ENCODE results near the gene PDCD2L. TPM values are rescaled to one million over a fixed set of nuclear protein-coding genes. Genes with fewer than 3 reads are reported as not detected.

PDCD2L gene
- polyA plus RNA-seq, 1 of the 3 experiments (the other 2 are of a cell fraction): 20.8 TPM

DNA sequence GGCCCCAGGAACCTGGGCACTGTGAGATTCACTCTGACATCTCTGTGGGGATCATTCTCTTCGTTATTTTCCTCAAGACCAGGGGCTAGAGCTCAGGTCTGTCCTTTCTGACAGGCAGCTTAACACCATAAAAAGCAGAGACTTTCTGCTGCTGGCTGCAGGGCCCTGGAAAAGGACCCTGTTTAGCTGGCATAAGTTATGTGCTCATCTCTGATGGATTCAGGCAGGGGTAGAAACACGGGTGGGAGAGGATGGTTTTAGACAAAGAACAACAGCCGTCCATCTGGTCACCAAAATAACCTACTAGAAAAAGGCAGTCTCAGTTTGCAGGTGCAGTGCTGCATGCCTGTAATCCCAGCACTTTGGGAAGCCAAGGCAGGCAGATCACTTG is 41.5 kb upstream of the PDCD2L start:
- CTCF ChIA-PET: interaction anchor here (1.1 kb wide), 1 partner anchor 16 kb away, joined by 3 read pairs; no protein-coding TSS in a partner anchor
- H2AFZ ChIP-seq (ENCODE audit: low read depth): no peak overlapping the region
- TF ChIP-seq TEAD4 (IDR thresholded peaks at IDR 0.05; ENCODE audit: borderline replicate concordance, insufficient read depth) (no peak), MXI1 (IDR thresholded peaks at IDR 0.05; ENCODE audit: low read depth, low read length) (no peak), YY1 (IDR thresholded peaks at IDR 0.05; ENCODE audit: low read depth) (no peak), RCOR1 (IDR thresholded peaks at IDR 0.05; ENCODE audit: low read length) (no peak), RXRA (IDR thresholded peaks at IDR 0.05; ENCODE audit: borderline replicate concordance, low read depth) (no peak), SIN3A (IDR thresholded peaks at IDR 0.05; ENCODE audit: borderline replicate concordance, low read depth, low read length) (no peak), NRF1 (IDR thresholded peaks at IDR 0.05; ENCODE audit: low read depth, low read length) (no peak)
- TF ChIP-seq, protein P1, sequence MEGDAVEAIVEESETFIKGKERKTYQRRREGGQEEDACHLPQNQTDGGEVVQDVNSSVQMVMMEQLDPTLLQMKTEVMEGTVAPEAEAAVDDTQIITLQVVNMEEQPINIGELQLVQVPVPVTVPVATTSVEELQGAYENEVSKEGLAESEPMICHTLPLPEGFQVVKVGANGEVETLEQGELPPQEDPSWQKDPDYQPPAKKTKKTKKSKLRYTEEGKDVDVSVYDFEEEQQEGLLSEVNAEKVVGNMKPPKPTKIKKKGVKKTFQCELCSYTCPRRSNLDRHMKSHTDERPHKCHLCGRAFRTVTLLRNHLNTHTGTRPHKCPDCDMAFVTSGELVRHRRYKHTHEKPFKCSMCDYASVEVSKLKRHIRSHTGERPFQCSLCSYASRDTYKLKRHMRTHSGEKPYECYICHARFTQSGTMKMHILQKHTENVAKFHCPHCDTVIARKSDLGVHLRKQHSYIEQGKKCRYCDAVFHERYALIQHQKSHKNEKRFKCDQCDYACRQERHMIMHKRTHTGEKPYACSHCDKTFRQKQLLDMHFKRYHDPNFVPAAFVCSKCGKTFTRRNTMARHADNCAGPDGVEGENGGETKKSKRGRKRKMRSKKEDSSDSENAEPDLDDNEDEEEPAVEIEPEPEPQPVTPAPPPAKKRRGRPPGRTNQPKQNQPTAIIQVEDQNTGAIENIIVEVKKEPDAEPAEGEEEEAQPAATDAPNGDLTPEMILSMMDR (IDR thresholded peaks at IDR 0.05): no peak
- TF ChIP-seq, protein P2, sequence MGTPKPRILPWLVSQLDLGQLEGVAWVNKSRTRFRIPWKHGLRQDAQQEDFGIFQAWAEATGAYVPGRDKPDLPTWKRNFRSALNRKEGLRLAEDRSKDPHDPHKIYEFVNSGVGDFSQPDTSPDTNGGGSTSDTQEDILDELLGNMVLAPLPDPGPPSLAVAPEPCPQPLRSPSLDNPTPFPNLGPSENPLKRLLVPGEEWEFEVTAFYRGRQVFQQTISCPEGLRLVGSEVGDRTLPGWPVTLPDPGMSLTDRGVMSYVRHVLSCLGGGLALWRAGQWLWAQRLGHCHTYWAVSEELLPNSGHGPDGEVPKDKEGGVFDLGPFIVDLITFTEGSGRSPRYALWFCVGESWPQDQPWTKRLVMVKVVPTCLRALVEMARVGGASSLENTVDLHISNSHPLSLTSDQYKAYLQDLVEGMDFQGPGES (IDR thresholded peaks at IDR 0.05; ENCODE audit: low read depth, low read length): no peak
- H3K4me3 ChIP-seq (ENCODE audit: low read depth in 2 of 2, low read length in 1 of 2): no peak overlapping the region
- peaks cover 3 to 6% of the 10 kb centered on the region in 2 experiments for H3K36me3 ChIP-seq (replicated peaks in 1 of 2; ENCODE audit: control insufficient read depth in 1 of 2, insufficient read depth in 2 of 2, low read length in 1 of 2)
- peaks cover 26% of the 10 kb centered on the region; the same call in 1 of the 2 replicates for H3K79me2 ChIP-seq (ENCODE audit: insufficient read depth)
- H3K9me2 ChIP-seq: no peaks in the 10 kb centered on the region
- no peak for DNase-seq
- H3K4me2 ChIP-seq: no peak overlapping the region
- no peaks in the 10 kb centered on the region for H3K27me3 ChIP-seq (ENCODE audit: insufficient read depth)
- peaks cover 18% of the 10 kb centered on the region for H3F3A ChIP-seq (replicated peaks; ENCODE audit: insufficient read depth)
- POLR2A ChIA-PET: interaction anchor here (0.6 kb wide), 1 partner anchor 22 kb away, joined by 4 read pairs; no protein-coding TSS in a partner anchor
- no peaks in the 10 kb centered on the region for H3K9me3 ChIP-seq
- 65% methylated on average over 3 of the region's 3 CpGs for WGBS (ENCODE audit: low lambda C conversion rate)
- H3K9ac ChIP-seq: no peak overlapping the region
- no peak overlapping the region for H3K27ac ChIP-seq (ENCODE audit: low read depth in 2 of 2, low read length in 1 of 2)
- H4K20me1 ChIP-seq (ENCODE audit: insufficient read depth): 0 out of 2 replicates have a peak, but pooled peaks cover 3% of the 10 kb centered on the region
- peaks cover 21 to 28% of the 10 kb centered on the region in 2 experiments; a peak in 2 of 4 replicates for H3K4me1 ChIP-seq (ENCODE audit: control insufficient read depth in 1 of 2, insufficient read depth in 2 of 2, low read depth in 1 of 2, low read length in 1 of 2)

DNA sequence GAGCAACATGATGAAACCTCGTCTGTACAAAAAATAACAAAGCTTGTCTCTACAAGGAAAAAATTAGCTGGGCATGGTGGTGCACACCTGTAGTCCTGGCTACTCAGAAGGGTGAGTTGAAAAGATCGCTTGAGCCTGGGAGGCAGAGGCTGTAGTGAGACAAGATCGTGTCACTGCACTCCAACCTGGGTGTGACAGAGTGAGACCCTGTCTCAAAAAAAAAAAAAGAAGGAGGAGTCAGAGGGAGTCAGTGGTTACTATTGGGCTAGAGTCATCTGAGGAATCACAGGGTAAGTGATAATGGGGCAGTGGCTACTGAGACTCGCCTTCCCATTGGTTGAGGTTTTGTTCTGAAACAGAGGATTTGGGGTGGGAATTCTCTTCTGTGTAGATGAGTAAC is 41.1 kb upstream of the PDCD2L start:
- Histone ChIP-seq H4K20me1 (ENCODE audit: insufficient read depth) (0 out of 2 replicates have a peak, but pooled peaks cover 3% of the 10 kb centered on the region), H3K79me2 (ENCODE audit: insufficient read depth) (peaks cover 28% of the 10 kb centered on the region; the same call in 1 of the 2 replicates), H3K9me2 (no peaks in the 10 kb centered on the region), H3K4me2 (no peak overlapping the region), H3K9ac (no peak overlapping the region), H3K27ac (ENCODE audit: low read depth in 2 of 2, low read length in 1 of 2) (no peak overlapping the region), H3K9me3 (no peaks in the 10 kb centered on the region), H2AFZ (ENCODE audit: low read depth) (no peak overlapping the region), H3K36me3 (replicated peaks in 1 of 2; ENCODE audit: control insufficient read depth in 1 of 2, insufficient read depth in 2 of 2, low read length in 1 of 2) (peaks cover 3 to 9% of the 10 kb centered on the region in 2 experiments), H3K4me1 (ENCODE audit: control insufficient read depth in 1 of 2, insufficient read depth in 2 of 2, low read depth in 1 of 2, low read length in 1 of 2) (peaks cover 21 to 28% of the 10 kb centered on the region in 2 experiments; a peak in 2 of 4 replicates), H3K4me3 (ENCODE audit: low read depth in 2 of 2, low read length in 1 of 2) (no peak overlapping the region), H3F3A (replicated peaks; ENCODE audit: insufficient read depth) (peaks cover 18% of the 10 kb centered on the region), H3K27me3 (ENCODE audit: insufficient read depth) (no peaks in the 10 kb centered on the region)
- ChIA-PET CTCF (interaction anchor here (1.1 kb wide), 1 partner anchor 16 kb away, joined by 3 read pairs; no protein-coding TSS in a partner anchor), POLR2A (no interaction called here)
- DNase-seq: no peak
- 84% methylated on average over 4 of the region's 4 CpGs for WGBS (ENCODE audit: low lambda C conversion rate)
- TF ChIP-seq RXRA (IDR thresholded peaks at IDR 0.05; ENCODE audit: borderline replicate concordance, low read depth): no peak
- no peak for TF ChIP-seq POLR2AphosphoS5 (IDR thresholded peaks at IDR 0.05; ENCODE audit: low read depth, low read length)
- TF ChIP-seq ELF1 (IDR thresholded peaks at IDR 0.05): no peak
- TF ChIP-seq, protein P1 (IDR thresholded peaks at IDR 0.05): no peak
- TF ChIP-seq, protein P3, sequence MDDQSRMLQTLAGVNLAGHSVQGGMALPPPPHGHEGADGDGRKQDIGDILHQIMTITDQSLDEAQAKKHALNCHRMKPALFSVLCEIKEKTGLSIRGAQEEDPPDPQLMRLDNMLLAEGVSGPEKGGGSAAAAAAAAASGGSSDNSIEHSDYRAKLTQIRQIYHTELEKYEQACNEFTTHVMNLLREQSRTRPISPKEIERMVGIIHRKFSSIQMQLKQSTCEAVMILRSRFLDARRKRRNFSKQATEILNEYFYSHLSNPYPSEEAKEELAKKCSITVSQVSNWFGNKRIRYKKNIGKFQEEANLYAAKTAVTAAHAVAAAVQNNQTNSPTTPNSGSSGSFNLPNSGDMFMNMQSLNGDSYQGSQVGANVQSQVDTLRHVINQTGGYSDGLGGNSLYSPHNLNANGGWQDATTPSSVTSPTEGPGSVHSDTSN (IDR thresholded peaks at IDR 0.05): no peak
- TF ChIP-seq NFIC (IDR thresholded peaks at IDR 0.05; ENCODE audit: borderline replicate concordance): no peak
- TF ChIP-seq RCOR1 (IDR thresholded peaks at IDR 0.05; ENCODE audit: low read length): no peak
- no peak for TF ChIP-seq FOSL2 (IDR thresholded peaks at IDR 0.05; ENCODE audit: borderline replicate concordance, low read depth)
- TF ChIP-seq TEAD4 (IDR thresholded peaks at IDR 0.05; ENCODE audit: borderline replicate concordance, insufficient read depth): no peak
- TF ChIP-seq, protein P4, sequence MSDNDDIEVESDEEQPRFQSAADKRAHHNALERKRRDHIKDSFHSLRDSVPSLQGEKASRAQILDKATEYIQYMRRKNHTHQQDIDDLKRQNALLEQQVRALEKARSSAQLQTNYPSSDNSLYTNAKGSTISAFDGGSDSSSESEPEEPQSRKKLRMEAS (IDR thresholded peaks at IDR 0.05; ENCODE audit: low read depth): no peak
- TF ChIP-seq, protein P5, sequence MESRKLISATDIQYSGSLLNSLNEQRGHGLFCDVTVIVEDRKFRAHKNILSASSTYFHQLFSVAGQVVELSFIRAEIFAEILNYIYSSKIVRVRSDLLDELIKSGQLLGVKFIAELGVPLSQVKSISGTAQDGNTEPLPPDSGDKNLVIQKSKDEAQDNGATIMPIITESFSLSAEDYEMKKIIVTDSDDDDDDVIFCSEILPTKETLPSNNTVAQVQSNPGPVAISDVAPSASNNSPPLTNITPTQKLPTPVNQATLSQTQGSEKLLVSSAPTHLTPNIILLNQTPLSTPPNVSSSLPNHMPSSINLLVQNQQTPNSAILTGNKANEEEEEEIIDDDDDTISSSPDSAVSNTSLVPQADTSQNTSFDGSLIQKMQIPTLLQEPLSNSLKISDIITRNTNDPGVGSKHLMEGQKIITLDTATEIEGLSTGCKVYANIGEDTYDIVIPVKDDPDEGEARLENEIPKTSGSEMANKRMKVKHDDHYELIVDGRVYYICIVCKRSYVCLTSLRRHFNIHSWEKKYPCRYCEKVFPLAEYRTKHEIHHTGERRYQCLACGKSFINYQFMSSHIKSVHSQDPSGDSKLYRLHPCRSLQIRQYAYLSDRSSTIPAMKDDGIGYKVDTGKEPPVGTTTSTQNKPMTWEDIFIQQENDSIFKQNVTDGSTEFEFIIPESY (IDR thresholded peaks at IDR 0.05; ENCODE audit: borderline replicate concordance, low read depth): no peak
- TF ChIP-seq, protein P2 (IDR thresholded peaks at IDR 0.05; ENCODE audit: low read depth, low read length): no peak

Measured in SK-N-SH (cell line).